PC-3 (cell line): ENCODE measurements around the gene ZNF432.

Experiments
- EZH2 ChIP-seq: fragments of 300-600 bp; sonication (generic); IDR thresholded peaks from one replicate; pipeline ENCODE4 v1.6.1; 2017; ENCODE audit warnings: antibody characterized with exemption, mild to moderate bottlenecking, low read length; ENCODE audit not compliant: unreplicated experiment
- EZH2phosphoT487 ChIP-seq: fragments of 300-600 bp; sonication (generic); IDR thresholded peaks from 2 replicates; pipeline ENCODE4 v1.6.1; 2018; ENCODE audit warnings: mild to moderate bottlenecking, antibody characterized with exemption, low read length, borderline replicate concordance
- TF ChIP-seq, protein P1 (sequence below): fragments of 300-600 bp; sonication (generic); conservative IDR thresholded peaks from 2 replicates; pipeline ENCODE4 v1.5.1; 2017; ENCODE audit warnings: antibody characterized with exemption, low read depth, mild to moderate bottlenecking, low read length

DNA sequence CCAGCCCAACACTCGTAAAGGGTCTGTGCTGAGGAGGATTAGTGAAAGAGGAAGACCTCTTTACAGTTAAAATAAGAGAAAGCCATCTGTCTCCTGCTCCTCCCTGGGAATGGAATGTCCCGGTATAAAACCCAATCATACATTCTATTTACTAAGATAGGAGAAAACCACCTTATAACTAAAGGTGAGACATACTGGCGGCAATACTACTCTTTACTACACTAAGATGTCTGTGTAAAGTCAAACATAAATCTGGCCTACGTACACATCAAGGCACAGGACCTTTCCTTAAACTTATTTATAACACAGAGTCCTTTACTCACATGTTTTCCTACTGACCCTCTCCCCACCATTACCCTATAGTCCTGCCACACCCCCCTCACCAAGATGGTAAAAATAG lies 65.3 kb downstream of the ZNF432 start:
- TF ChIP-seq, protein P1, sequence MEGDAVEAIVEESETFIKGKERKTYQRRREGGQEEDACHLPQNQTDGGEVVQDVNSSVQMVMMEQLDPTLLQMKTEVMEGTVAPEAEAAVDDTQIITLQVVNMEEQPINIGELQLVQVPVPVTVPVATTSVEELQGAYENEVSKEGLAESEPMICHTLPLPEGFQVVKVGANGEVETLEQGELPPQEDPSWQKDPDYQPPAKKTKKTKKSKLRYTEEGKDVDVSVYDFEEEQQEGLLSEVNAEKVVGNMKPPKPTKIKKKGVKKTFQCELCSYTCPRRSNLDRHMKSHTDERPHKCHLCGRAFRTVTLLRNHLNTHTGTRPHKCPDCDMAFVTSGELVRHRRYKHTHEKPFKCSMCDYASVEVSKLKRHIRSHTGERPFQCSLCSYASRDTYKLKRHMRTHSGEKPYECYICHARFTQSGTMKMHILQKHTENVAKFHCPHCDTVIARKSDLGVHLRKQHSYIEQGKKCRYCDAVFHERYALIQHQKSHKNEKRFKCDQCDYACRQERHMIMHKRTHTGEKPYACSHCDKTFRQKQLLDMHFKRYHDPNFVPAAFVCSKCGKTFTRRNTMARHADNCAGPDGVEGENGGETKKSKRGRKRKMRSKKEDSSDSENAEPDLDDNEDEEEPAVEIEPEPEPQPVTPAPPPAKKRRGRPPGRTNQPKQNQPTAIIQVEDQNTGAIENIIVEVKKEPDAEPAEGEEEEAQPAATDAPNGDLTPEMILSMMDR, result no peak
- no peak for TF ChIP-seq EZH2
- no peak for TF ChIP-seq EZH2phosphoT487
